Activated B cell treated with CpG ODN at 0.5 μM for 24 hours (primary cell): Measurements from ENCODE around the gene KDM2A. TPM values are rescaled to one million over a fixed set of nuclear protein-coding genes. Genes with fewer than 3 reads are reported as not detected.

Experiments
- ATAC-seq: fragments of 200-7000 bp; cut with Tn5 transposase; one replicate; pipeline ENCODE4 v1.10.0; 2021; ENCODE audit warnings: low read depth, mild to moderate bottlenecking, moderate library complexity
- CTCF ChIA-PET: fragments of 350-600 bp; sonication (Branson Sonifier 250); formaldehyde crosslinking; loops from one replicate; lab custom pipeline; 2021; ENCODE audit warnings: antibody characterized with exemption; lab: Charles Lee
- POLR2A ChIA-PET: fragments of 350-600 bp; sonication (Branson Sonifier 250); formaldehyde crosslinking; loops from one replicate; lab custom pipeline; 2021; ENCODE audit warnings: antibody characterized with exemption; lab: Charles Lee
- DNase-seq: peaks from one replicate; pipeline ENCODE4 v3.0.0; 2022
- H3K27ac Mint-ChIP-seq: one replicate; pipeline ENCODE4 v1.8.0; 2020; ENCODE audit warnings: mixed read lengths
- H3K27me3 Mint-ChIP-seq: one replicate; pipeline ENCODE4 v1.8.0; 2021; ENCODE audit warnings: mixed read lengths
- H3K36me3 Mint-ChIP-seq: one replicate; pipeline ENCODE4 v1.8.0; 2021; ENCODE audit warnings: low read depth, mixed read lengths
- H3K4me1 Mint-ChIP-seq: one replicate; pipeline ENCODE4 v1.8.0; 2021; ENCODE audit warnings: mixed read lengths
- H3K4me3 Mint-ChIP-seq: one replicate; pipeline ENCODE4 v1.8.0; 2020; ENCODE audit warnings: mild to moderate bottlenecking, mixed read lengths
- H3K9me3 Mint-ChIP-seq: one replicate; pipeline ENCODE4 v1.8.0; 2020; ENCODE audit warnings: mixed read lengths
- CTCF ChIP-seq: fragments of 200-600 bp; IDR thresholded peaks from one replicate; pipeline ENCODE4 v1.8.0; 2022; ENCODE audit warnings: antibody characterized with exemption, mild to moderate bottlenecking
- intact Hi-C: fragments of 100-400 bp; cut with micrococcal nuclease; formaldehyde crosslinking; loops from one replicate; pipeline ENCODE4 v1.15.1; 2024
- total RNA-seq: library from RNA; stranded (reverse); gene quantifications from 2 replicates; pipeline ENCODE4 v1.2.3, GENCODE V29; 2022

The KDM2A gene
- total RNA-seq, 1 donor from 2014 or later, result 160 TPM

GRCh38 chr11:67278135-67278938, 159.3 kb downstream of the KDM2A start:
- H3K27me3 Mint-ChIP-seq, result no peaks in the 10 kb centered on the region
- POLR2A ChIA-PET, result interaction anchor here (0.6 to 5.2 kb wide), 12 partner anchors 10 to 197 kb away, joined by 3 to 164 read pairs (median 9); partner anchors contain the start of genes ANKRD13D, CLCF1, GRK2 and POLD4
- peaks cover 78% of the 10 kb centered on the region for H3K4me1 Mint-ChIP-seq
- peaks cover 51% of the 10 kb centered on the region for H3K36me3 Mint-ChIP-seq
- no peak for TF ChIP-seq CTCF
- intact Hi-C loops, result no loop called here
- DNase-seq (no peak), ATAC-seq (no peak)
- CTCF ChIA-PET, result interaction anchor here (1.5 to 3.1 kb wide), 3 partner anchors 9 to 39 kb away, joined by 8 to 19 read pairs (median 15); partner anchors contain the start of genes ANKRD13D and GRK2
- H3K4me3 Mint-ChIP-seq, result peak overlapping the region; percentile 59
- H3K9me3 Mint-ChIP-seq, result no peaks in the 10 kb centered on the region
- peak overlapping the region; percentile 98 for H3K27ac Mint-ChIP-seq

GRCh38 chr11:67278939-67279588, 160.0 kb downstream of the KDM2A start:
- Mint-ChIP-seq H3K4me3 (no peak overlapping the region), H3K27me3 (no peaks in the 10 kb centered on the region), H3K27ac (peak overlapping the region; percentile 98), H3K36me3 (peaks cover 58% of the 10 kb centered on the region), H3K4me1 (peaks cover 70% of the 10 kb centered on the region), H3K9me3 (no peaks in the 10 kb centered on the region)
- ChIA-PET CTCF (interaction anchor here (2.9 to 3.1 kb wide), 2 partner anchors 9 to 11 kb away, joined by 15 to 19 read pairs; partner anchors contain the start of genes ANKRD13D and GRK2), POLR2A (interaction anchor here (0.6 to 5.2 kb wide), 5 partner anchors 9 to 197 kb away, joined by 3 to 164 read pairs (median 10); partner anchors contain the start of genes ANKRD13D and GRK2)
- no peak for TF ChIP-seq CTCF
- intact Hi-C loops, result no loop called here
- ATAC-seq, result no peak
- DNase-seq, result no peak

GRCh38 chr11:67279589-67280340, 160.7 kb downstream of the KDM2A start:
- Mint-ChIP-seq H3K9me3 (no peaks in the 10 kb centered on the region), H3K36me3 (peaks cover 60% of the 10 kb centered on the region), H3K4me3 (no peak overlapping the region), H3K27ac (peak overlapping the region; percentile 98), H3K4me1 (peaks cover 63% of the 10 kb centered on the region), H3K27me3 (no peaks in the 10 kb centered on the region)
- CTCF ChIA-PET, result interaction anchor here (3.1 kb wide), 1 partner anchor 12 kb away, joined by 15 read pairs; the partner anchor contains the start of gene GRK2
- DNase-seq (no peak), ATAC-seq (no peak)
- POLR2A ChIA-PET, result interaction anchor here (0.9 to 5.2 kb wide), 4 partner anchors 9 to 39 kb away, joined by 3 to 164 read pairs (median 46); partner anchors contain the start of genes ANKRD13D and GRK2
- no peak for TF ChIP-seq CTCF
- intact Hi-C loops, result no loop called here

- Mint-ChIP-seq H3K27me3 (no peaks in the 10 kb centered on the region), H3K4me1 (peaks cover 59% of the 10 kb centered on the region), H3K9me3 (no peaks in the 10 kb centered on the region), H3K27ac (peak overlapping the region; percentile 98), H3K4me3 (no peak overlapping the region), H3K36me3 (peaks cover 63% of the 10 kb centered on the region)
- POLR2A ChIA-PET, result interaction anchor here (1.2 to 5.2 kb wide), 3 partner anchors 8 to 40 kb away, joined by 3 to 164 read pairs (median 89); partner anchors contain the start of genes ANKRD13D and GRK2
- CTCF ChIA-PET, result no interaction called here
- no peak for ATAC-seq
- DNase-seq, result no peak
- intact Hi-C loops, result no loop called here
- TF ChIP-seq CTCF, result no peak
Observed at GRCh38 chr11:67280341-67280787, 161.3 kb downstream of the KDM2A start.
